HUES48 (cell line): ENCODE measurements around the gene AGBL5.

Experiments used
- H3K27ac ChIP-seq: one replicate; pipeline ENCODE4 v1.7.0; 2013; ENCODE audit warnings: low read depth, low read length, inconsistent platforms
- H3K27me3 ChIP-seq: 2 replicates; pipeline ENCODE4 v1.6.1; 2013; ENCODE audit warnings: mild to moderate bottlenecking, low read length; ENCODE audit not compliant: control insufficient read depth, insufficient read depth
- H3K36me3 ChIP-seq: 2 replicates; pipeline ENCODE4 v1.6.1; 2013; ENCODE audit warnings: low read length; ENCODE audit not compliant: control insufficient read depth, insufficient read depth
- H3K4me1 ChIP-seq: 2 replicates; pipeline ENCODE4 v1.6.1; 2013; ENCODE audit warnings: mild to moderate bottlenecking, low read length; ENCODE audit not compliant: control insufficient read depth, insufficient read depth
- H3K4me3 ChIP-seq: 2 replicates; pipeline ENCODE4 v1.5.1; 2013; ENCODE audit warnings: mild to moderate bottlenecking, low read depth, low read length
- H3K9ac ChIP-seq: 2 replicates; pipeline ENCODE4 v1.6.1; 2013; ENCODE audit warnings: mild to moderate bottlenecking, low read depth, low read length, moderate library complexity
- H3K9me3 ChIP-seq: 2 replicates; pipeline ENCODE4 v1.6.1; 2013; ENCODE audit warnings: low read length; ENCODE audit not compliant: control insufficient read depth, insufficient read depth

AGBL5 gene

GRCh38 chr2:27025281-27025800 lies 26.1 kb upstream of the AGBL5 start:
- no peak overlapping the region for H3K4me3 ChIP-seq
- H3K36me3 ChIP-seq, result no peaks in the 10 kb centered on the region; the same call in 1 of the 2 replicates
- H3K27ac ChIP-seq, result no peak overlapping the region
- no peaks in the 10 kb centered on the region for H3K27me3 ChIP-seq
- no peaks in the 10 kb centered on the region for H3K9me3 ChIP-seq
- no peak overlapping the region for H3K9ac ChIP-seq
- no peaks in the 10 kb centered on the region for H3K4me1 ChIP-seq

DNA sequence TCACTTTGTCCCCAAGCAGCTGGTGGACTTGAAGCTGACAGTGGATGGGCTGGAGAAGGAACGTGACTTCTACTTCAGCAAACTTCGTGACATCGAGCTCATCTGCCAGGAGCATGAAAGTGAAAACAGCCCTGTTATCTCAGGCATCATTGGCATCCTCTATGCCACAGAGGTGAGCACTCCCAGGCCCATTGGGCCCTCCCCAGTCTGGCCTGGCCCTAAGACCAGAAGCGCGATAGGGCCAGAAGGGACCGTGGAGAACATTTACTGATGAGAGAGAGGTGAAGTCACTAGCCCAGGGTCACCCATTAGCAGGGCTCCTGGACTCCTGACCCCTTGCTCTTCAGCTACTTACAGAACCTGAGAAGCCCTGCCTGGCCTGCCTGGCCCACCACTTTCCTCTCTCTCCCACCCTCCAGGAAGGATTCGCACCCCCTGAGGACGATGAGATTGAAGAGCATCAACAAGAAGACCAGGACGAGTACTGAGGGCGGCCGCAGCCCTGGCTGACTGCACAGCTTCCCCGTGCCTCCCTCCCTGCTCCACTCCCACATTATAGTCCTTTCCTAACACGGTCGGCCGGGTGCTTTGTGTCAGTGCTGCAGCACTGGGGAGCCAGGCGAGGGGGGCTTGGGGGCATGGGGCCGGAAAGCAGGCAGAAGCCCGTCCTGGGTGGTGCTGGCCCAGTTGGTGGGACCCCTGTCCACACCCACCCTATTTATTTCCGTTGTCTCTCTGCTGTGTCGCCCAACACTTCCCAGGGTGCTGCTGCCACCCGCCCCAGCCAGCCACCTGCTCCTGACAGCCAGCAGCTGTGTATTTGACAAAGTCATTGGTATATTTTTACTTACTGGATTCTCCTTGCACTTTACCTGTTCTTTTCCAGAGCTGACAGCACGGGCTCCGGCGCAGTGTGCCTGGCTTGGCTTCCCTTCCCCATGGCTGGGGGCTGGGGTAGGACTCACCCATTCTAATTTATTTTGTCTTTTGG lies 25.3 kb upstream of the AGBL5 start:
- H3K9me3 ChIP-seq, result no peaks in the 10 kb centered on the region
- H3K9ac ChIP-seq, result no peak overlapping the region
- no peaks in the 10 kb centered on the region for H3K4me1 ChIP-seq
- H3K36me3 ChIP-seq, result no peaks in the 10 kb centered on the region; the same call in 1 of the 2 replicates
- no peaks in the 10 kb centered on the region for H3K27me3 ChIP-seq
- no peak overlapping the region for H3K4me3 ChIP-seq
- no peak overlapping the region for H3K27ac ChIP-seq

GRCh38 chr2:27027211-27027651 lies 24.2 kb upstream of the AGBL5 start:
- Histone ChIP-seq H3K36me3 (peaks cover 3% of the 10 kb centered on the region; the same call in 1 of the 2 replicates), H3K9ac (no peak overlapping the region), H3K27me3 (no peaks in the 10 kb centered on the region), H3K27ac (no peak overlapping the region), H3K9me3 (no peaks in the 10 kb centered on the region), H3K4me3 (no peak overlapping the region), H3K4me1 (no peaks in the 10 kb centered on the region)

GRCh38 chr2:27029051-27029450 lies 22.4 kb upstream of the AGBL5 start:
- no peaks in the 10 kb centered on the region for H3K9me3 ChIP-seq
- no peak overlapping the region for H3K27ac ChIP-seq
- H3K4me1 ChIP-seq, result no peaks in the 10 kb centered on the region
- H3K36me3 ChIP-seq, result peaks cover 3% of the 10 kb centered on the region; the same call in 1 of the 2 replicates
- H3K9ac ChIP-seq, result no peak overlapping the region
- H3K4me3 ChIP-seq, result no peak overlapping the region
- H3K27me3 ChIP-seq, result no peaks in the 10 kb centered on the region

DNA sequence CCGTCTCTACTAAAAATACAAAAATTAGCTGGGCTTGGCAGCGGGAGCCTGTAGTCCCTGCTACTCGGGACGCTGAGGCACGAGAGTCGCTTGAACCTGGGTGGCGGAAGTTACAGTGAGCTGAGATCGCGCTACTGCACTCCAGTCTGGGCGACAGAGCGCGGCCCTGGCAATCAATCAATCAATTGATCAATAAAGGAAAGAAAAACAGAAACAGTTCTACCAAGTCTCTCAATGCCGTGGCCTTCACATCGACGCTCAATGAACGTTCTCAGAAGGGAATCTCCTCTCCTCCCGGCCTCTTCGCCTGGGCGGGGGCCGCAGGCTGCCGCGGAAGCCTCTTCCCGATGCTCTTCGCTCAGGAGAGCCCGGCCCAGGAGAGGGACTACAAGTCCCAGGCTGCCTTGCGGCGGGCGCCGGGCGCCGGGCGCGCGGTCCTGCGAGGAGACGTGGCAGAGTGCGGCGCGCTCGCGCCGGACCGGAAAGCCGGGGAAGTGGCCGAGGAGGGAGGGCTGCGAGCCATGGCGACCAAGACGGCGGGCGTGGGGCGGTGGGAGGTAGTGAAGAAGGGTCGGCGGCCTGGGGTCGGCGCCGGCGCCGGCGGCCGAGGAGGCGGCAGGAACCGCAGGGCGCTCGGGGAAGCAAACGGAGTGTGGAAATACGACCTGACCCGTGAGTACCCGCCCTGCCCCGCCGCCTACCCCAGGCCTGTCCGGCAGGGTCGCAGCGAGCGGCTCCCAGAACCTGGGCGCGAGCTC lies 18.8 kb upstream of the AGBL5 start, which contains the start of gene TMEM214:
TSS of gene TMEM214 (plus strand) at position 471 of the 758 bp plus-strand sequence. CDS start at position 522, 51 bp downstream.
- no peaks in the 10 kb centered on the region for H3K27me3 ChIP-seq
- peak within 1 kb of the TSS; percentile 15 for H3K27ac ChIP-seq
- H3K9ac ChIP-seq, result peak within 1 kb of the TSS; percentile 80
- H3K9me3 ChIP-seq, result no peaks in the 10 kb centered on the region
- peak within 1 kb of the TSS; percentile 99 for H3K4me3 ChIP-seq
- no peaks in the 10 kb centered on the region for H3K4me1 ChIP-seq
- peaks cover 33% of the 10 kb centered on the region for H3K36me3 ChIP-seq

- Histone ChIP-seq H3K27ac (peak overlapping the region; percentile 15), H3K9me3 (no peaks in the 10 kb centered on the region)
Observed at GRCh38 chr2:27033253-27033852, 18.1 kb upstream of the AGBL5 start.

DNA sequence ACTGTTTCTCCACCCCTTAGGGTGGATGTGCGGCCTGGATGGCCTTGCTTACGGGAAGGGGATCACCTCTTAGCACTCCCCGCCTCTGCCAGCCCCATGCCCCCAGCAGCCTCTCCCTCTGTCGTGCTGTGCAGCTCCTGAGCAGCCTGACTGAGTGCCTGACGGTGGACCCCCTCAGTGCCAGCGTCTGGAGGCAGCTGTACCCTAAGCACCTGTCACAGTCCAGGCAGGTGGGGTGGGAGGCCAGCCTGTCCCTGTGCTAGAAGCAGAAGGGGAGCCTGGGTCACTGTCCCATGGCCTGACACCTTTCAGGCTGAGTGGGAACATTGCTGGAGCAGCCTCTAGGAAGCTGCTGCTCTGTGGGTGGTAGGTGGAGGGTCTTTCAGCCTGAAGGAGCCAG lies 13.5 kb upstream of the AGBL5 start:
- no peaks in the 10 kb centered on the region for H3K4me1 ChIP-seq
- no peaks in the 10 kb centered on the region for H3K27me3 ChIP-seq
- no peak overlapping the region for H3K27ac ChIP-seq
- H3K4me3 ChIP-seq, result no peak overlapping the region
- H3K36me3 ChIP-seq, result peaks cover 81% of the 10 kb centered on the region
- no peak overlapping the region for H3K9ac ChIP-seq
- H3K9me3 ChIP-seq, result no peaks in the 10 kb centered on the region

More at GRCh38 chr2:27033253-27033852, 18.1 kb upstream of the AGBL5 start:
- peaks cover 40% of the 10 kb centered on the region for H3K36me3 ChIP-seq
- no peaks in the 10 kb centered on the region for H3K4me1 ChIP-seq
- peak overlapping the region; percentile 80 for H3K9ac ChIP-seq
- peak overlapping the region; percentile 99 for H3K4me3 ChIP-seq
- H3K27me3 ChIP-seq, result no peaks in the 10 kb centered on the region

DNA sequence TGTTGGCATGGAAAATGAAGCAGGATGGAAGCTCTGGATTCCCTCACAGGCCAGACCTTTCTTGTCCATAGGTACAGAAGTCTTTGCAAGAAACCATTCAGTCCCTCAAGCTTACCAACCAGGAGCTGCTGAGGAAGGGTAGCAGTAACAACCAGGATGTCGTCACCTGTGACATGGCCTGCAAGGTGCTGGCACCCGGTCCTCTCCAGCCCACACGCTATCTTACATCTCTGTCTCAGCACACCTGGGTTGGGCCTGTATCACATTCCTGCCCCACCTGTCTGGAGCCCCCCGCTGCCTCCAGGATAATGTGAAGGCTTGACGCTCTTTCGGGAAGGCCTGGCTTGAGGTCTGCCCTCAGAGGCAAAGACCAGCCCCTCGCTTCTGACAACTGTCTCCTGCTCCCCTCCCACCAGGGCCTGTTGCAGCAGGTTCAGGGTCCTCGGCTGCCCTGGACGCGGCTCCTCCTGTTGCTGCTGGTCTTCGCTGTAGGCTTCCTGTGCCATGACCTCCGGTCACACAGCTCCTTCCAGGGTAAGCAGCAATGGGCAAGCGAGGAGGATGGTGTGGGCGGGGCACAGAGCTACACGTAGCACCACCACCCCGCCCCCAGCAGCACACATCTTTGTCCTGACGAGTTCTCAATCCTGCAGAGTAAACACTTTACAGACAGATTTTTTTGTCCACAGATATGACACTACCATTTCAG lies 12.7 kb upstream of the AGBL5 start:
- Histone ChIP-seq H3K9ac (no peak overlapping the region), H3K27ac (no peak overlapping the region), H3K36me3 (peaks cover 84% of the 10 kb centered on the region), H3K9me3 (no peaks in the 10 kb centered on the region), H3K4me1 (no peaks in the 10 kb centered on the region), H3K27me3 (no peaks in the 10 kb centered on the region), H3K4me3 (no peak overlapping the region)

DNA sequence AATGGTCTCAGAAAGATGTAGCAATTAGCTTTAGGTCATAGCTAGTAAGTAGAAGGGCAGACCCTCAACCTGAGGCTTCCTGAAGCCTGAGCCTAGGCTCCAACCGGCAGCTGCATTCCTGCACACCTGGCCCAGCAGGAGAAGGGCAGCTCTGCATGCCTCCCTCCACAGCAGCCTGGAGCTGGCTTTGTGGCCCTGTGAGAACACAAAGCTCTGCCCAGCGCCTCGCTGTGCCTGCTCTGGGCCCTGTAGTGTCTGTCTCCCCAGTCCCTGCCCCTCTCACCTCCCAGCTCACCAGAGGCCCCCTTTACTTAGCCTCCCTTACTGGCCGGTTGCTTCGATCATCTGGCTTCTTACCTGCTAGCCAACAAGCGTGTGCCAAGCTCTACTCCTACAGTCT lies 12.0 kb upstream of the AGBL5 start:
- Histone ChIP-seq H3K27me3 (no peaks in the 10 kb centered on the region), H3K9ac (no peak overlapping the region), H3K4me3 (no peak overlapping the region), H3K27ac (no peak overlapping the region), H3K36me3 (peaks cover 84% of the 10 kb centered on the region), H3K4me1 (no peaks in the 10 kb centered on the region), H3K9me3 (no peaks in the 10 kb centered on the region)

- H3K4me3 ChIP-seq, result no peak overlapping the region
Observed at GRCh38 chr2:27039871-27040270, 11.6 kb upstream of the AGBL5 start.

More at GRCh38 chr2:27039871-27040270, 11.6 kb upstream of the AGBL5 start:
- Histone ChIP-seq H3K9ac (no peak overlapping the region), H3K9me3 (no peaks in the 10 kb centered on the region), H3K36me3 (peaks cover 82% of the 10 kb centered on the region), H3K27me3 (no peaks in the 10 kb centered on the region), H3K4me1 (no peaks in the 10 kb centered on the region), H3K27ac (no peak overlapping the region)
